A549 (cell line): ENCODE data around the gene TNP1.

Experiments used
- BHLHE40 ChIP-seq: IDR thresholded peaks from 2 replicates; pipeline ENCODE4 v1.6.1; 2012; ENCODE audit warnings: low read depth, low read length, inconsistent platforms
- CBX8 ChIP-seq: fragments of 200-600 bp; sonication (generic); IDR thresholded peaks from 2 replicates; pipeline ENCODE4 v1.6.1; 2016
- CHD2 ChIP-seq: fragments of 150-350 bp; IDR thresholded peaks from 2 replicates; pipeline ENCODE4 v1.6.1; 2014; ENCODE audit warnings: low read length; ENCODE audit not compliant: partially characterized antibody
- EP300 ChIP-seq, 2 experiments: fragments of >200 bp; sonication (Bioruptor Twin); formaldehyde crosslinking; IDR thresholded peaks; 2 replicates in 1 of 2; 3 replicates in 1 of 2; pipeline ENCODE4 v1.6.1; 2016 to 2017
- KDM1A ChIP-seq: fragments of 200-600 bp; sonication (generic); IDR thresholded peaks from 2 replicates; pipeline ENCODE4 v1.6.1; 2016; ENCODE audit warnings: low read depth, mild to moderate bottlenecking
- KDM5A ChIP-seq: fragments of 200-600 bp; sonication (generic); IDR thresholded peaks from 2 replicates; pipeline ENCODE4 v1.6.1; 2016; ENCODE audit warnings: antibody characterized with exemption, mild to moderate bottlenecking
- POLR2A ChIP-seq: IDR thresholded peaks from 2 replicates; pipeline ENCODE4 v1.6.1; 2012; ENCODE audit warnings: mild to moderate bottlenecking, low read length
- TFCP2L1 ChIP-seq: fragments of 250-450 bp; sonication (Bioruptor Pico); IDR thresholded peaks from 2 replicates; pipeline ENCODE4 v1.5.0; 2021; ENCODE audit warnings: mild to moderate bottlenecking
- USF2 ChIP-seq: fragments of 450-650 bp; IDR thresholded peaks from 2 replicates; pipeline ENCODE4 v1.6.1; 2014; ENCODE audit warnings: antibody characterized with exemption
- TF ChIP-seq, protein P1 (sequence below): fragments of >200 bp; sonication (Bioruptor Twin); formaldehyde crosslinking; IDR thresholded peaks from 3 replicates; pipeline ENCODE4 v1.5.1; 2016
- TF ChIP-seq, protein P2 (sequence below): IDR thresholded peaks from 2 replicates; pipeline ENCODE4 v1.6.1; 2012

GRCh38 chr2:216858312-216858711, 1.6 kb downstream of the TNP1 start:
- TF ChIP-seq, protein P1, sequence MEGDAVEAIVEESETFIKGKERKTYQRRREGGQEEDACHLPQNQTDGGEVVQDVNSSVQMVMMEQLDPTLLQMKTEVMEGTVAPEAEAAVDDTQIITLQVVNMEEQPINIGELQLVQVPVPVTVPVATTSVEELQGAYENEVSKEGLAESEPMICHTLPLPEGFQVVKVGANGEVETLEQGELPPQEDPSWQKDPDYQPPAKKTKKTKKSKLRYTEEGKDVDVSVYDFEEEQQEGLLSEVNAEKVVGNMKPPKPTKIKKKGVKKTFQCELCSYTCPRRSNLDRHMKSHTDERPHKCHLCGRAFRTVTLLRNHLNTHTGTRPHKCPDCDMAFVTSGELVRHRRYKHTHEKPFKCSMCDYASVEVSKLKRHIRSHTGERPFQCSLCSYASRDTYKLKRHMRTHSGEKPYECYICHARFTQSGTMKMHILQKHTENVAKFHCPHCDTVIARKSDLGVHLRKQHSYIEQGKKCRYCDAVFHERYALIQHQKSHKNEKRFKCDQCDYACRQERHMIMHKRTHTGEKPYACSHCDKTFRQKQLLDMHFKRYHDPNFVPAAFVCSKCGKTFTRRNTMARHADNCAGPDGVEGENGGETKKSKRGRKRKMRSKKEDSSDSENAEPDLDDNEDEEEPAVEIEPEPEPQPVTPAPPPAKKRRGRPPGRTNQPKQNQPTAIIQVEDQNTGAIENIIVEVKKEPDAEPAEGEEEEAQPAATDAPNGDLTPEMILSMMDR: no peak
- TF ChIP-seq, protein P2, sequence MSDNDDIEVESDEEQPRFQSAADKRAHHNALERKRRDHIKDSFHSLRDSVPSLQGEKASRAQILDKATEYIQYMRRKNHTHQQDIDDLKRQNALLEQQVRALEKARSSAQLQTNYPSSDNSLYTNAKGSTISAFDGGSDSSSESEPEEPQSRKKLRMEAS: no peak
- no peak for TF ChIP-seq POLR2A
- TF ChIP-seq EP300 (IDR thresholded peaks at IDR 0.05): no peak
- no peak for TF ChIP-seq BHLHE40
- no peak for TF ChIP-seq KDM1A
- TF ChIP-seq USF2: no peak
- no peak for TF ChIP-seq CBX8
- TF ChIP-seq TFCP2L1 (CRISPR knock-in tag): no peak
- TF ChIP-seq CHD2: no peak
- no peak for TF ChIP-seq KDM5A
